GM10248 (cell line): ENCODE data around the gene EVI5.

Experiments
- CTCF ChIA-PET: fragments of 300-600 bp; sonication (Branson Sonifier 250); formaldehyde crosslinking; extraction: SDS; loops from one replicate; lab custom pipeline; 2021; ENCODE audit warnings: antibody characterized with exemption; lab: Yijun Ruan, JAX
- POLR2A ChIA-PET: fragments of 350-650 bp; sonication (Branson Sonifier 250); formaldehyde crosslinking; extraction: SDS; loops from one replicate; lab custom pipeline; 2020; ENCODE audit warnings: antibody characterized with exemption; lab: Yijun Ruan, JAX
- DNase-seq: peaks from one replicate; pipeline ENCODE4 v3.0.0; 2012; ENCODE audit errors: extremely low spot score
- TF ChIP-seq, protein P1 (sequence below): IDR thresholded peaks from 2 replicates; pipeline ENCODE4 v1.5.1; 2012; ENCODE audit warnings: mild to moderate bottlenecking, low read depth; ENCODE audit errors: extremely low read depth, missing control alignments, control extremely low read depth

EVI5 gene

DNA sequence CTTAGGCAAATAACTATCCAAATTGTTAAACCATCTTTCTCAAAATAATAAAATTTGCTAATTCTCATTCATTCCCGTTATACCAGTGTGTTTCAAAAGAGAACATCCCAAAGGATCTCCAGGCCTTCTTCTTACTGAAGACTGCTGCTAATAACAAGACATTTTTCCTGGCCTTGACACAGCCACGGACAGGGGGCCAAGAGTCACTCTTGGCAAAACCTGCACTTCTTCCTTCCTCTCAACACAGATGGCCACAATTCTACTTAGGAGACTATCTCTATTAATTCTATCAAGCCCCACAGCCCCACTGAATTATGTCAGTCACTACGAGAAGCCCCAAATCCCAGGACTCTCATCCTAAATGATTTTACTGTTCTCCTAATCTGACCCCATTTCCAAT is 86.0 kb downstream of the EVI5 start:
- CTCF ChIA-PET: interaction anchor here (1.8 kb wide), 1 partner anchor 12 kb away, joined by 5 read pairs; no protein-coding TSS in a partner anchor
- POLR2A ChIA-PET: no interaction called here
- TF ChIP-seq, protein P1, sequence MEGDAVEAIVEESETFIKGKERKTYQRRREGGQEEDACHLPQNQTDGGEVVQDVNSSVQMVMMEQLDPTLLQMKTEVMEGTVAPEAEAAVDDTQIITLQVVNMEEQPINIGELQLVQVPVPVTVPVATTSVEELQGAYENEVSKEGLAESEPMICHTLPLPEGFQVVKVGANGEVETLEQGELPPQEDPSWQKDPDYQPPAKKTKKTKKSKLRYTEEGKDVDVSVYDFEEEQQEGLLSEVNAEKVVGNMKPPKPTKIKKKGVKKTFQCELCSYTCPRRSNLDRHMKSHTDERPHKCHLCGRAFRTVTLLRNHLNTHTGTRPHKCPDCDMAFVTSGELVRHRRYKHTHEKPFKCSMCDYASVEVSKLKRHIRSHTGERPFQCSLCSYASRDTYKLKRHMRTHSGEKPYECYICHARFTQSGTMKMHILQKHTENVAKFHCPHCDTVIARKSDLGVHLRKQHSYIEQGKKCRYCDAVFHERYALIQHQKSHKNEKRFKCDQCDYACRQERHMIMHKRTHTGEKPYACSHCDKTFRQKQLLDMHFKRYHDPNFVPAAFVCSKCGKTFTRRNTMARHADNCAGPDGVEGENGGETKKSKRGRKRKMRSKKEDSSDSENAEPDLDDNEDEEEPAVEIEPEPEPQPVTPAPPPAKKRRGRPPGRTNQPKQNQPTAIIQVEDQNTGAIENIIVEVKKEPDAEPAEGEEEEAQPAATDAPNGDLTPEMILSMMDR: no peak
- DNase-seq: no peak

DNA sequence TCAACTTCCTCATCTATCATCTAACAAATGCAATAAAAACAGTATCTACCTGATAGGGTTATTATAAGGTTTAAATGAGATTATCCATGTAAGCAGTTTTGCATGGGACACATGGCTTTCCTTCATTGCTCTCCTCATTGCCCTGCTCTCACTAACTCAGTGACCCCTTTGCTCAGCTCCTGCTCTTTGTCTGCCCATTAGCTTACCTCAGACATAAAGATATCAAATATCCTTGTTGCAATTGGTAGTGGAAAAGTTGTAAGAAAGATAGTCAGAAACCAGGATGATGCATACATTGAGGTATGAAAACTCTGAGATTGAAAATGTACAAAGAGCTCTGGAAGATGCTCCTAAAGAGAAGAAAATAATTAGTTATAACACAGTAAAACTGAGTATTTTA is 89.8 kb downstream of the EVI5 start:
- no peak for DNase-seq
- CTCF ChIA-PET: interaction anchor here (1.8 kb wide), 1 partner anchor 10 kb away, joined by 7 read pairs; no protein-coding TSS in a partner anchor
- POLR2A ChIA-PET: no interaction called here
- TF ChIP-seq, protein P1: no peak

DNA sequence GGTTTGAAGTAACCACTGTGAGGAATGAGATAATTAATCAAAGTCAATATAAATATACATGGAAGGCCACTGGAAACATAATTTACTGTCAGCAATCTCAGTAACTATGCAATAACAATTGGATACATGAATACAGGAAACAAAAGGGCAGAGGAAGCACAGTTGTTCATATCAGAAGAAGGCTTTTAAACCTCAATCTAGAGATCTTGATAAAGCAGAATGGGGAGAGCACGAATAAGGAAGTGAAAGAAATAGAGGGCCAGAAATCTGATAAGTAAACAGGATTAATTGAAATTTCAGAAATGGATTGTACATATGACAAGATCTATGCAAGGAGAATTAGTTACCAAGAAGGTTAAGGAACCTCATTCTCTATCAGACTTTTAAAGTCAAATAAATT is 93.0 kb downstream of the EVI5 start:
- TF ChIP-seq, protein P1: no peak
- POLR2A ChIA-PET: no interaction called here
- CTCF ChIA-PET: interaction anchor here (0.9 to 1.7 kb wide), 3 partner anchors 10 to 382 kb away, joined by 3 to 5 read pairs (median 4); no protein-coding TSS in a partner anchor
- peak; percentile 6 for DNase-seq

DNA sequence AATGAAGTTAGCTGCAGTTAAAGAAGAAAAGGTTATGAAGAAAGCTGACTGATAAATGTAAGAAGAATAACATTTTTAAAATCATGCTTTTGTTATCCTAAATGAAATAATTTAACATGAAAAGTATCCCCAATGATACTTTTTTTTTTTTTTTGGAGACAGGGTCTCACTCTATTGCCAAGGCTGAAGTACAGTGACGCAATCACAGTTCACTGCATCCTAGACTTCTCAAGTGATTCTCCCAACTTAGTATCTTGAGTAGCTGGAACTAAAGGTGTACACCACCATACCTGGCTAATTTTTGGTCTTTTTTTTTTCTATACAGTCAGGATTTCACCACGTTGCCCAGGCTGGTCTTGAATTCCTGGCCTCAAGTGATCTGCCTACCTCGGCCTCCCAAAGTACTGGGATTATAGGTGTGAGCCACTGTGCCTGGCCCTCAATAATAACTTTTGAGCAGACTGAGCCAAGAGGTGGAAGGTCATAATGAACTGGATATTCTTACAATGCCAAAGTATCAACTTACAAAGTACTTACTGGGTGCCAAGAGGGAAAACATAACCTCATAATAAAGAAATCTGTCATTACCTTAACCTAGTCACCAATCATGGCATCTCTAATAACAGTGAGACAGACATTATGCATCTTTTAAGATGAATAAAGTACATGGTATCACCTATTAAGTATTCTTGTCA is 94.5 kb downstream of the EVI5 start:
- CTCF ChIA-PET: interaction anchor here (1.0 to 1.2 kb wide), 2 partner anchors 11 to 15 kb away, joined by 3 read pairs; no protein-coding TSS in a partner anchor
- no peak for DNase-seq
- POLR2A ChIA-PET: no interaction called here
- TF ChIP-seq, protein P1: no peak

DNA sequence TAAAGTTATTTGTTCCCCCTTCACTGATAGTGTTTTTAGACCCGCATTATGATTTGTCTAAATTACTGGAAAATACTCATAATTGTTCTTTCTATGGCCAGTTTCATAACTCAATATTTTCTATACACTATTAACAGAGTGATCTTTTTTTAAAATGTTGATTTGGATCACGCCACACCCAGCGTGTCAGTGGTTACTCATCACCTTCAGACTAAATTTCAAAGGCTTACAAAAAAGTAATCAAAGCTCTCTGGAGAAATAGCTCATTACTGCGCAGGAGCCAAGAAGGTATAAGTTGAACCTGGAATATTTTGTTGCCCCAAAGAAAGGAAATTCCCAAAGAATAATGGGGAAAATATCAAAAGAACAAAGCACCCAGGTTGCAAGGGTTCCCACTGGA is 104.9 kb downstream of the EVI5 start:
- ChIA-PET CTCF (no interaction called here), POLR2A (no interaction called here)
- DNase-seq: no peak
- TF ChIP-seq, protein P1: no peak

DNA sequence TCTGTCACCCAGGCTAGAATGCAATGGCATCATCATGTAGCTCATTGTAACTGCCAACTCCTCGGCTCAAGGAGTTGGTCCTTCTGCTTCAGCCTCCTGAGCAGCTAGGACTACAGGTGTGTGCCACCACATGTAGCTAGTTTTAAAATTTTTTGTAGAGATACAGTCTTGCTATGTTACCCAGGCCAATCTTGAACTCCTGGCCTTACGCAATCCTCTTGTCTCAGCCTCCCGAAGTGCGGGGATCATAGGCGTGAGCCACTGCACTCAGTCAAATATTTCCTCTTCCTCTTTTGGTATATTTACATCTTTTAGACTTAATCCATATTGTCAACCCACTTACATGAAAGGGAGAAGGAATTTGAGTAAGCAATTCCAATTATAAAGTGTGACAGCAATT is 121.1 kb downstream of the EVI5 start:
- DNase-seq: no peak
- POLR2A ChIA-PET: no interaction called here
- TF ChIP-seq, protein P1: no peak
- CTCF ChIA-PET: interaction anchor here (1.6 kb wide), 1 partner anchor 153 kb away, joined by 3 read pairs; no protein-coding TSS in a partner anchor
